ENCODE data around the gene SFXN4.

DNA sequence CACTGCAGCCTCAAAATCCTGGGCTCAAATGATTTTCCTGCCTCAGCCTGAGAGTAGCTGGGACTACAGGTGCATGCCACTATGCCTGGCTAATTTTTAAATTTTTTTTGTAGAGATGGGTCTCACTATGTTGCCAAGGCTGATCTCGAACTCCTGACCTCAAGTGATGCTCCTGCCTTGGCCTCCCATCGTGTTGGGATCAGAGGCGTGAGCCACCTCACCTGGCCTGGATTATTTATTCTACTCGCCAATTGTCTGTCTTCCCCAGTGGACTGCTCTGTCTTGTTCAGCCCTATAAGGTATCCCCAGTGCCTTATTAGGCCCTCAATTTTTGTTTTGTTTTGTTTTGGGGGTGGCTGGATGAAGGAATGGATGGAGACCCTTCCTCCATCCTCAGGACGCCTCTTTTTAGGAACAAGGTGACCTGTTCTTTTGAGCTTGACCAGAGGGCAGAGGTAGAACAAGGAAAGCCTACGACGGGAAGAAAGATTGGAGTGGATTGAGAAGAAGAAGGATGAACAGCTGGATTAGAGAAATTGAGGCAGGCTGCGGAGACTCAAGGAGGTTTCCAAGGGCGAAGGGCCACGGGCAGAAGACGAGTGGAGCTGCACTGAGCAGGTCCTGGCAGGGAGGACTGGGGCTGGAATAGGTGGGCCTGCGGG is 62.1 kb downstream of the SFXN4 start:
- TF ChIP-seq, protein P1, sequence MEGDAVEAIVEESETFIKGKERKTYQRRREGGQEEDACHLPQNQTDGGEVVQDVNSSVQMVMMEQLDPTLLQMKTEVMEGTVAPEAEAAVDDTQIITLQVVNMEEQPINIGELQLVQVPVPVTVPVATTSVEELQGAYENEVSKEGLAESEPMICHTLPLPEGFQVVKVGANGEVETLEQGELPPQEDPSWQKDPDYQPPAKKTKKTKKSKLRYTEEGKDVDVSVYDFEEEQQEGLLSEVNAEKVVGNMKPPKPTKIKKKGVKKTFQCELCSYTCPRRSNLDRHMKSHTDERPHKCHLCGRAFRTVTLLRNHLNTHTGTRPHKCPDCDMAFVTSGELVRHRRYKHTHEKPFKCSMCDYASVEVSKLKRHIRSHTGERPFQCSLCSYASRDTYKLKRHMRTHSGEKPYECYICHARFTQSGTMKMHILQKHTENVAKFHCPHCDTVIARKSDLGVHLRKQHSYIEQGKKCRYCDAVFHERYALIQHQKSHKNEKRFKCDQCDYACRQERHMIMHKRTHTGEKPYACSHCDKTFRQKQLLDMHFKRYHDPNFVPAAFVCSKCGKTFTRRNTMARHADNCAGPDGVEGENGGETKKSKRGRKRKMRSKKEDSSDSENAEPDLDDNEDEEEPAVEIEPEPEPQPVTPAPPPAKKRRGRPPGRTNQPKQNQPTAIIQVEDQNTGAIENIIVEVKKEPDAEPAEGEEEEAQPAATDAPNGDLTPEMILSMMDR (IDR thresholded peaks at IDR 0.05) = no peak
- TF ChIP-seq POLR2AphosphoS5 (IDR thresholded peaks at IDR 0.05) (no peak), EP300 (IDR thresholded peaks at IDR 0.05) (no peak)
